GM18508 (cell line): ENCODE data around the gene APPL2.

Experiments used
- ATAC-seq: cut with Tn5 transposase; IDR thresholded peaks from one replicate; pipeline ENCODE4 v1.9.1; 2021; ENCODE audit warnings: moderate number of reproducible peaks; ENCODE audit not compliant: insufficient read depth, unreplicated experiment

The APPL2 gene, protein sequence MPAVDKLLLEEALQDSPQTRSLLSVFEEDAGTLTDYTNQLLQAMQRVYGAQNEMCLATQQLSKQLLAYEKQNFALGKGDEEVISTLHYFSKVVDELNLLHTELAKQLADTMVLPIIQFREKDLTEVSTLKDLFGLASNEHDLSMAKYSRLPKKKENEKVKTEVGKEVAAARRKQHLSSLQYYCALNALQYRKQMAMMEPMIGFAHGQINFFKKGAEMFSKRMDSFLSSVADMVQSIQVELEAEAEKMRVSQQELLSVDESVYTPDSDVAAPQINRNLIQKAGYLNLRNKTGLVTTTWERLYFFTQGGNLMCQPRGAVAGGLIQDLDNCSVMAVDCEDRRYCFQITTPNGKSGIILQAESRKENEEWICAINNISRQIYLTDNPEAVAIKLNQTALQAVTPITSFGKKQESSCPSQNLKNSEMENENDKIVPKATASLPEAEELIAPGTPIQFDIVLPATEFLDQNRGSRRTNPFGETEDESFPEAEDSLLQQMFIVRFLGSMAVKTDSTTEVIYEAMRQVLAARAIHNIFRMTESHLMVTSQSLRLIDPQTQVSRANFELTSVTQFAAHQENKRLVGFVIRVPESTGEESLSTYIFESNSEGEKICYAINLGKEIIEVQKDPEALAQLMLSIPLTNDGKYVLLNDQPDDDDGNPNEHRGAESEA

DNA sequence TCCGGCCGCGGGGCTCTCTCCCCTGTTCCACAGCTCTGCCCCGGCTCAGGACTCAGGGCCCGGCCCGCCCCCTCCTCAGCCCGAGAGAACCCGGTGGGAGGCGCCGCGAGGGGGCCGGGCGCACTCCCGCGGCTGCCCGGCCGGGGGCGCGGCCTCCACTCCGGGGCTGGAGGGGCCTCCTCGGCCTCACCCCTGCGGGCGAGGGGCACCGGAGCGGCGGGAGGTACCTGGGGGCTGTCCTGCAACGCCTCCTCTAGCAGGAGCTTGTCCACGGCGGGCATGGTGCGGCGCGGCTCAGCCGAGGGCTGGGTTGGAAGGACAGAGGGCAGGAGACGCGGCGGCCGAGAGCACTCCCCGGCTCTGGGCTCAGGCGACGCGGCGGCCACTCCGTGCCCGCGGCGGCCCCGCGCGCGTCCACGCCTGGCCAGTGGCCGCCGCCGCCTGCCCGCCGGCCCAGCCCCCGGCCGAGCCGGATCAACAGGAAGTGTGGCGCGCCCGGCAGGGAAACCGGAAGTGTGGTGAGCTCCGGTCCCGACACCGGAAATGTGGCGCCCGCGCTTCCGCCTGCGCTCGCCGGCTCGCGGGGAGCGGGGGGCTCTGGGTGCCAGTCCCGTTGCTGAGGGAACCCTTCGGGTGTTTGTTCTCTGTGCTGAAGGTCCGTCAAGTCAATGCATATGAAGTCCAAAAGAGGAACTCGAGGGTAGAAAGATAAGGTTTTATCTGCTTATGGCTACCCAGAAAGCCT is at the start of gene APPL2:
TSS of gene APPL2 (minus strand) at position 443 of the 745 bp plus-strand sequence. CDS start at position 281, 162 bp downstream.
- no peak for ATAC-seq

DNA sequence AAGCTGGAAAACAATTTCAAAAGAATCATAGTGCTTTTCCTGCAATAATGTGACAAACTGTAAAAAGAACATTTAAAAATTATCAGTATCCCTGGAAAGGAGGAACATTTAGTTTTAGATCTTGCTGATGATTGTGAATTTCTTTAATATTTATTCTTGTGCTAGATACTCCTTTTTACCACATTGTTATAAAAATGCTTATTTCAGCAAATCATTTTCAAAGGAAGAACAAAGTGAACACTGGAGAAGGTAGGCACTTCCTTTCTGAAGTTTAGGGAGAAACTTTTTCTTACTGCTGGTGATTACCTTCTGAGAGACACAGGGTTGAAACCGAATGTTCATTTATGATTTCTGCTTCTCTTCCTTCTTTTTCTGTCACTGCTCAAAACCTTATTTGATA is 49.4 kb upstream of the APPL2 start:
- ATAC-seq: no peak

- no peak for ATAC-seq
Observed at GRCh38 chr12:105281694-105282049, 45.7 kb upstream of the APPL2 start.

GRCh38 chr12:105280966-105281693 is 45.2 kb upstream of the APPL2 start:
- no peak for ATAC-seq

DNA sequence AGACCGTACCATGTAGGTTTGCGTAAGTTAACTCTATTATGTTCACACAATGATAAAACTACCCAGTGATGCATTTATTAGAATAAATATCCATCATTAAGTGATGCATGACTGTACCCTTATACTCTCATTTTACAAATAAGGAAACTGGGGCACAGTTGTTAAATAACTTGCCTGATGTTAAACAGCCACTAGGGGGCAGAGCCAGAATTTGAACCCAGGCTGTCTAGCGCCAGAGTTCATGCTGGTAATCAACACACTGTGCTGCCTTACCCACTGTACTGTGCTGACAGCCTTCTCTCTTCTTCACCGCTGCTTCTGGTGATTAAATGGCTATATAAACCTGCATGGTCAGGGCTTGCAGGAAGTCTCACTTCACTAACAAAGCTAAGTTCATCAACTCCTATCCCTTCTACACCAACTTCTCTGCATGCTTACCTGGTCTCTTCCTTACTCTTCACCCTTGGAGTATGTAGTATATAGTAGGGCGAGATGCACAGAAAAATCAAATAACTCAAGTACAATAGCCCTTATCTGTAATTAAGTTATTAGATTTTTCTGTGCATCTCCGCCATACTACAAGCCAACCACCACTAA is 43.6 kb upstream of the APPL2 start:
- ATAC-seq: no peak

DNA sequence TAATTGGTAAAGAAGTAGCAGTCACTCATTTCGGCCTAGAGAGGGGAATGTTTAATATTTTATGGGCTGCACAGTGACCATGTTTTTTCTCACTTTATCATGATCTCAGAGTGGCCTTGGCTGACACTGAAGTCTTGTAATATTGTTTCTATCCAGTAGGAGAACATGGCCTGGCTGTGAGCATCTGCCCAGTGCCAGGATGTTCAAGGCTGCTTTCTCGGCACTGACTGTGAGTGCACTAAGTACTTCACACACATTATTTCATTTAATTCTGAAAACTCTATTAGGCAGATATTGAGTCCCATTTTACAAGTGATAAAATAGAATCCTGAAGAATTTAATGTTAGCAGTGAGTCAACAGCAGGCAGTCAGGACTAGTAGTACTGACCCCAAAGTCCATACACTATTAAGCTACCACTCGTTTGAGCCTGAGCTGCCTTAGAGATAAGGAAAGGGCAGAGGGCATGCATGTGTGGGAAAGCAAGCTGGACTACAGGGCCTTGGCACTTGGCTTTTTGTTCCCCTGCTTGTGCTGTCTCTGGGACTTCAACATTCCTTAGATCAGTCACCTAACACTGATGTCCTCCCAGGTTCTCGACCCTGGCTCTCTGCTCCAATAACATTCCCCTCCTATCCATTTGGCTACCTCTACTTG is 42.2 kb upstream of the APPL2 start:
- ATAC-seq: no peak

GRCh38 chr12:105275997-105276733 is 40.2 kb upstream of the APPL2 start:
- ATAC-seq: no peak

GRCh38 chr12:105274571-105274970 is 38.6 kb upstream of the APPL2 start:
- ATAC-seq: no peak

- no peak for ATAC-seq
Observed at GRCh38 chr12:105273601-105274000, 37.6 kb upstream of the APPL2 start.

- ATAC-seq: no peak
Observed at GRCh38 chr12:105272814-105273416, 36.9 kb upstream of the APPL2 start.

GRCh38 chr12:105272152-105272551 is 36.2 kb upstream of the APPL2 start:
- no peak for ATAC-seq

DNA sequence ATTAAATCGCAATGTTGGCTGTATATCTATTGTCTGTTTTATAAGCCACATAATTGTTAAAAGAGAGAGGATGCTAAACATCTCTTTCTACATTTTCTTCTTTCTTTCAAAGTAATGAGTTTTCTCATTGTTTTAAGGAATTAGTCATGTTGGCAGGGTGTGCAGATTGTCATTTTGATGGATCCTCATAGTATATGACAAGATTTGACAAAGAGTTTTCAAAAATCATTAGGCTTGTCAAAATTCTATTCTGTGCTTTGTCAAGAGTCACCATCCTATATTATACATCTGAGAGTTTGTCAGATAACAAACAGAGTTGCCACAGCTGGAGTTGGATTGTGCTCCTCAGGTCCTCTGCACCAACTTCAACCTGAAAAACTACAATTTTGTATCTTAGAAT is 35.4 kb upstream of the APPL2 start:
- no peak for ATAC-seq

DNA sequence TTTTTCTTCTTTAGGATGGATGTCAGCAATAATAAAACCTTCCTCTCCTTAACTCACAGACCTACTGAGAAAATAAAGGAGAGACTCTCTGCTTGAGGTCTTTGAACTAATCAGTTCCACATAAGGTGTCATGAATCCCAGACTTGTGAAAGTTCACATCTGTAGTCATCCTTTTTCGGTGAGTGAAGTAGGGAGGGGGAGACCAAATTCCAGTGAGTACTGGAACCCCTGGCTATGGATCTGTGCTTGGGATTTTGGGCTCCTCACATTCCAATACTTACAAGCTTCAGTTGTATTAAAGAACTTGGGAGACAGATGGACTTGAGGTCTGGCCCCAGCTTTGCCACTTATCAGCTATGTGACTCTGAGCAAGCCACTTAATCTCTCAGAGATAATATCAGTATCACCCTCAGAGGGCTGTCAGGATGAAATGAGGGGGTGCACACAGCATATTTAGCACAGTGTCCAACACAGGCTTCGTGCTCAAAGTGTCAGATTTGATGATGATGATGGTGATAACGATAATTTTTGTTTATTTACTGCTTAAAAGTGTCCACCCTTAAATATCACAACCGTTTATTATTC is 34.8 kb upstream of the APPL2 start:
- ATAC-seq: no peak

DNA sequence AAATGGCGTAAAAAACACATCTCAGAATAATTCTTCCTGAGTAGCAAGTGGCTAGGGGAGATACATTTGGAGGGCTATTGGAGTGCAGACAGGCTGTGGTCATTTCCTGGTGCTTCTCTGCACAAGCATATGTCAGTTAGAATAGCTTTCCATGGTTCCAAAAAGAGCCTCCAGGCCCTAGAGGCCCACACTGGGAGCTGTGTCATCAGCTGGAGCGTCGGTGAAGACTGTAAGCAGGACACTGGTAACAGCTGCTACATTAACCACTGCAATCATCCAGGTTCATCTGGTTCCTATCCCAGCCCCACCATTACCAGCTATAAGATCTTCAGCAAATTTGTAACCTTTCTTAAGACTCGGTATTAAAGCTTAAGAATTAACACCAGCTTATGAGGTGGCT is 31.7 kb upstream of the APPL2 start:
- no peak for ATAC-seq

DNA sequence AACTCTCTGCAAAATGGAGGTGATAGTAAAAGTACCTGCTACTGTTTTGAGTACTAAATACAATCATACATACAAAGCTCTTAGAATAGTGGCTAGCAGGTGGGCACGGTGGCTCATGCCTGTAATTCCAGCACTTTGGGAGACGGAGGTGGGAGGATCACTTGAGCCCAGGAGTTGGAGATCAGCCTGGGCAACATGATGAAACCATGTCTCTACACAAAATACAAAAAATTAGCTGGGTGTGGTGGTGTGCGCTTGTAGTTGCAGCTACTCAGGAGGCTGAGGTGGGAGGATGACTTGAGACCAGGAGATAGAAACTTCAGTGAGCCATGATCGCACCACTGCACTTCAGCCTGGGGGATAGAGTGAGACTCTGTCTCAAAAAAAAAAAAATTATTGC is 28.8 kb upstream of the APPL2 start:
- no peak for ATAC-seq

DNA sequence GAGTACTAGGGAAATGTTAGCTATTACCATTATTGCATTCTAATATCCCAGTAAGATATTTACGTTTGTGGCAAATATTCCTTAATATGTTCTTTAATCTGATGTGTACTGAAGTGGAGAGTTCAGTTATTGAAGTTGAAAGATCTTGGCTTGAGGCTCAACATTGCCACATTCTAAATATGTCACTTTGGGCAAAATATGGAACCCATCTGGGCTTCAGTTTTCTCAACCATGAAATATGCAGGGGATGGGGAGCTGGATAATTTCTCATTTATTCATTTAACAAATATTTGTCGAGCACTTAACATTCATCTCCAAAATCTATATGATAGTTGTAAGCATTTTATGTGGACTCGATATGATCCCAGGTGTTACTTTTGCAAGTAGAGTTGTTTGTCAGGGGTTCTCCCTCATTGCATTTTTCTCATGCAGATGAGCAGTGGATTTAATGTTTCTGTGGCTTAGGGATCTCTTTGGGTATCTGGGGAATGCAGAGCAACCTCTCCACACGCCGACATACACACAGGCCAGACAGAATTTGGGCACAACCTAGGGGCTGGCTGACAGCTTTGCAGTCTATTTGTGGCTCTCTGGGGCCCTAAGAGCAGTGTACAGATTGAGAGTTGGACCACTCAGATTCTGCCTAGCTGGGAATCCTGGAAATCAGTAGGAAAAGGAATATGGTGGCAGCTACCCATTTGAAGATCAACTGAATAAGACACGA is 26.6 kb upstream of the APPL2 start:
- ATAC-seq: no peak

GRCh38 chr12:105261010-105261409 is 25.0 kb upstream of the APPL2 start:
- ATAC-seq: no peak

- ATAC-seq: no peak
Observed at GRCh38 chr12:105259226-105259625, 23.3 kb upstream of the APPL2 start.
